NAMALWA (cell line): ENCODE results near the gene TMEM101.
"Not testable (repeated sequence)": the region's sequence is repeated elsewhere in the genome, so short reads cannot be mapped to it uniquely, and the experiment has no call there.

Experiments used
- DNase-seq: peaks from one replicate; pipeline ENCODE4 v3.0.0-alpha.2; 2015; ENCODE audit warnings: low spot score

The TMEM101 gene

DNA sequence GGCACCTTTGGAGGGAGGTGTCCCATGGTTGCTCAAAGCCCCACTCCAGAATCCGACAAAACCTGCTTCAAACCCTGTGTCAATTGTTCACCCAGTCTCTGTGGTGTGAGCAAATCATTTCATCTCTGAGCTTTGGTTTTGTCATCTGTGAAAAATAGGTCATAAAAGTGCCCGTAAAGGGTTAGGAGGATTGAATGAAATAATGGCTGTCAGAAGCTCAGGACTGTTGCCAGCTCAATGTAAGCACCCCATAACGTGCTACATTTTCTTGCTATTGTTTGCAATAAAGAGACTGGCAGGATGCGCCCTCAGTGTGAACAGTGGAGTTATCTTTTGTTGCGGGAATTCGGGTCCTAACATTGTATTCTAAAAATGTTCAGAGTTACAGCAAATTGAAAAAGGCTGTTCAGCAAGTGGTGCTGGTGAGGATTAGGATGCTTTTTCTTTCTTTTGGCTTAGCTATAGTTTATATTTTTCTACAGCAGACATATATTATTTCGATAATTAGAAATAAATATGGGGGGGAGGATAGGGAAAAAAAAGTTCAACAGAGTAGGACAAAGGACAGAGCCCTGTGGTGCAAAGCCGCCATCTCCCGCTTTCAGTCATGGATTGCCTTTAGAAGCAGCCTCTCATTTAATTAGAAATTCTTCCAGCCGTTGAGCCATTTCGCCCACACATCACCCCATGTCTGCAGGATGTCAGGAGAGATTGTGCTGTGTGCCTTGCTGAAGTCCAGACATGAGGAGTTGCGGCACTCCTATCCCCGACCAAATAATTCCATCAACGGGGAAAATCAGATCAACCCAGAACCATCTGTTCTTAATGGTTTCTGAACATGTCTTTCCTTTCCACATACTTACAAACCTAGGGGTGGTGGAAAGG lies 40.1 kb downstream of the TMEM101 start:
- no peak for DNase-seq

DNA sequence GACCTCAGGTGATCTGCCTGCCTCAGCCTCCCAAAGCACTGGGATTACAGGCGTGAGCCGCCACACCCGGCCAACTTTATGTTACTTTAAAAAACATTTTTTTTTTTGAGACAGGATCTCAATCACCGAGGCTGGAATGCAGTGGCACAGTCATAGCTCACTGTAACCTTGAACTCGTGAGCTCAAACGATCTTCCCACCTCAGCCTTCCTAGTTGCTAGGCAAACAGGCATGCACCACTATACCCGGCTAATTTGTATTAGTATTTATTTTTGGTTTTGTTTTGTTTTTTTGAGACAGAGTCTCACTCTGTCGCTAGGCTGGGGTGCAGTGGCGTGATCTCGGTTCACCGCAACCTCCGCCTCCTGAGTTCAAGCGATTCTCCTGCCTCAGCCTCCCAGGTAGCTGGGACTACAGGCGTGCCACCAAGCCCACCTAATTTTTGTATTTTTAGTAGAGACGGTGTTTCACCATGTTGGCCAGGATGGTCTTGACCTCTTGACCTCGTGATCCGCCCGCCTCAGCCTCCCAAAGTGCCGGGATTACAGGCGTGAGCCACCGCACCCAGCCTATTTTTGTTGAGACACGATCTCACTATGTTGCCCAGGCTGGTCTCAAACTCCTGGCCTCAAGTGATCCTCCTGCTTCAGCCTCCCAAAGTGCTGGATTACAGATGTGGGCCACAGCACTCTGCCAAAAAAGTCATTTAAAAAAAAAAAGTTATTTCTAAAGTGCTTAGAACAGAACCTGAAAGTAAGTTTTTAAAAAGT lies 42.1 kb downstream of the TMEM101 start:
- not testable (repeated sequence) for DNase-seq

DNA sequence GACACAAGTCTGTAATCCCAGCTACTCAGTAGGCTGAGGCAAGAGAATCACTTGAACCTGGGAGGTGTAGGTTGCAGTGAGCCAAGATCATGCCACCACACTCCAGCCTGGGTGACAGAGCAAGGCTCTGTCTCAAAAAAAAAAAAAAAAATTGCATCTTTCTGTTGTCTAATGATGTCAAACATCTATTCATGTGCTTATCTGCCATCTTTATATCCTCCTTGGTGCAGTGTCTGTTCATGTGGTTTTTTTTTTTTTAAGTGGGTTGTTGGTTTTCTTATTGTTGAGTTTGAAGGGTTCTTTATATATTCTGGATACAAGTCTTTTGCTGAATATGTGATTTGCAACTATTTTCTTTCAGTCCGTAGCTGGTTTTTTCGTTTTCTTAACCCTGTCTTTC lies 43.3 kb downstream of the TMEM101 start:
- DNase-seq = not testable (repeated sequence)

DNA sequence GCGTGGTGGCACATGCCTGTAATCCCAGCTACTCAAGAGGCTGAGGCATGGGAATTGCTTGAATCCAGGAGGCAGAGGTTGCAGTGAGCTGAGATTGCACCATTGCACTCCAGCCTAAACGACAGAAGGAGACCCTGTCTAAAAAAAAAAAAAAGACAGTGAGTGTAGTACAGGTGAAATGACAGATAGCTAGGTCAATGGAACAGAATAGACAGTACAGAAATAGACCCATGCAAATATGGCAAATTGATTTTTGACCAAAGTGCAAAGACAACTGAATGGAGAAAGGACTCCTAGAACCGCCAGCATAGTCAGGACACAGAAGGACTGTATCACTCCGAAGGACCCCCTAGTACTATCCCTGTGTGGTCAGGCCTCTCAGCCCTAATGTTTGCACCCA lies 44.4 kb downstream of the TMEM101 start:
- DNase-seq = no peak

DNA sequence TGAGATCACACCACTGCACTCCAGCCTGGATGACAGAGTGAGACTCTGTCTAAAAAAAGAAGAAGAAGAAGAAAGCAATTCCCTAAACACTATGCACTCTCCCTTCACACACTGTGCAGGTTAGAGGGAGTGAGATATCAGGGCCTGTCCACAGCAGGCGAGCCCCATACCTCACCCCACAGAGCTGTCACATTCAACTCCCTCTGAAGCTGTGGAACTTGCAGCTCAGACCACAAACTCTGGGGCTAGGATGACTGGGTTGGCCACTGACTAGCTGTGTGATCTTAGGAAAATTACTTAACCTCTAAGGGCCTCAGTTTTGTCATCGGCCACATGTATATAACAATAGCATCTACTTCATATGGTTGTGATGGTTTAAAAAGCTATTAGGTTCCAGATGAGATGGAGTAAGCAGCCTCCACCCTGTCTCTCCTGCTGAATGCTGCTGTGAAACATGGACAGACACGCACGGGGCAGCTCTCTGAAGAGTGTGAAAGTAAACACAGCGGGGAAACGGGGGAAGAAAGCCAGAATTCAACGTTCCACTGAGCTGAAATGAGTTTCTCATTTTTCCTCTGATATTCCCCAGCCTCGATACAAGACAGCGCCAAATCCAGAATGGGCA lies 47.4 kb downstream of the TMEM101 start:
- no peak for DNase-seq

DNA sequence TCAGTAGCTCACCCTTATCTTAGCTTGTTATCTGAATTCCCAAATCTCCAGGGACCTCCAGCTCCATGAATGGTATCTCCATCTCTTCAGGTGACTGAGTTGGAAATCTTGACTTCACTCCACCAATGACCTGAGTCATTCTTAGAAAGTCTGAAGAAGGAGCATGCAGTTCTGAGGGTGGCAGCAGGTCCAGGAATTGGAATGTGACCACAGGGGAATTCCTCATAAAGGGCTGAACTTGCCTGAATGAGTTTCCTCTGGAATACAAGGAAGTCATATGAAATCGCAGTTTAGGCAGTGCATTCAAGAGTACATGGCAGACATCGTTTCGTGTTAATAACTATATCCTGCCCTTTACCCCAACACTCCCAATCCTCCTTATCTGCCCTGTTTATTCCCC lies 48.5 kb downstream of the TMEM101 start:
- no peak for DNase-seq

DNA sequence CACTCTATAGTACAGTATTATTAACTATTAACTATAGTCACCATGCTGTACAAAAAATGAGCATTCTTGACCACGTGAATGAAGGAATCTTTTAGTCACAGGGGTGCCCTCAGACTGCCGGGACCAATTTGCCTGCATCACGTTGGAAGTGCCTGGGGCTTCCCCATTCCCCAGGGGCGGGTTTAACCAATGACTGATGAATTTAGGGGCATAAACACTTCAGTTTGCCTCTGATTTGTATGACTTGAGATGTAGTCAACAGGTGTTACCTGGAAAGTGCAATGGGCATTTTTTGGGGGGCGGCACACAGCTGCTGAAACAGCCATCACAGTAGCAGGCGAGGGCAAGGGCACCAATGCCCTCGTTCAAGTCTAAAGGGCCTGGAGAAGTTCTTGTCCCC lies 52.3 kb downstream of the TMEM101 start:
- DNase-seq = no peak

DNA sequence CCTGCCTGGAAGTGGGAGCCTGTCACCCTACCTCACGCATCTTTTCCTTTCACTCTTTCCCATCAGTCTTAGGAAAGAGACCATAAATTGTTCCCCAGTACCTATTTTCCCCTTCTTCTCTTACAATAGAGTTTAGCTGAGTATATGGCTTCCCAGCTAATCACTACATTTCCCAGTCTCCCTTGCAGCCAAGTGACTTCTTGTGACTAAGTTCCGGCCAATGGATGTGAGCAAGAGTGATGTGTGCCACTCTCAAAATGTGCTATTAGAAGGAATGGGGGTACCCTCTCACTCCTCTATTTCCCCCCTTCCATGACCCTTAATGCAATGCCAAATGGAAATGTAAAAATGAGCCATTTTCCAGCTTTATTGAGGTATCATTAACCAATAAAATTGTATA lies 52.8 kb downstream of the TMEM101 start:
- no peak for DNase-seq

DNA sequence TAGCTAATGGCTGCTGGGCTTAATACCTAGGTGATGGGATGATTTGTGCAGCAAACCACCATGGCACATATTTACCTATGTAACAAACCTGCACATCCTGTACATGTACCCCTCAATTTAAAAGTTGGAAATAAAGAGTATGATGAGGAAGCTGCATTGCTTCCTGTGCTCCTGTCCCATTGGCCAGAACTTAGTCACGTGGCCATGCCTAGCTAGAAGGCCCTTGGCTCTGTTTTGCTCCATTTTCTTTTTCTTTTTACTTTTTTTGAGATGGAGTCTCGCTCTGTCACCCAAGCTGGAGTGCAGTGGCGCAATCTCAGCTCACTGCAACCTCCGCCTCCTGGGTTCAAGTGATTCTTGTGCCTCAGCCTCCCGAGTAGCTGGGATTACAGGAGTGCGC lies 53.5 kb downstream of the TMEM101 start:
- not testable (repeated sequence) for DNase-seq
